GM19395 (cell line): ENCODE measurements around the gene LRRC57.
A peak's percentile ranks its signal among the peaks of the same experiment; 100 is the strongest.

ENCODE experiments used
- ATAC-seq: cut with Tn5 transposase; IDR thresholded peaks from one replicate; pipeline ENCODE4 v1.9.1; 2021; ENCODE audit warnings: mild to moderate bottlenecking, moderate library complexity; ENCODE audit not compliant: unreplicated experiment

Gene LRRC57

DNA sequence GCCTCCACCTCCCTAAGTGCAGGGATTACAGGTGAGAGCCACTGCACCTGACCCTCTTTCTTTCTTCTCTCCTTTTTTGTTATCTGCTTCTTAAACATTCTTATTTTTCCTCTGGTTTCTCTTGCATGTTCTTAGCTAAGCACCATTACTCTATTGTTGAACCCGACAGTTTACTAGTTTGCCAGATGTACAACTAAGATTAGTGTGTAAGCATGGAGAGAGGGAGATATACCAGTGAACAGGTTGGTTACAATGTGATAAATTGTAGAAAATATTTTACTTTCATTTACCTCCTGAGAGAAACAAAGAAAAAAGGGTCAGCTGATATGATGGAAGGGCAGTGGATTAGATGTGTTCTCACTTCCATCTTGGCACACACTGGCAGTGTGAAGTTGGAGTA lies 5.0 kb upstream of the LRRC57 start:
- ATAC-seq = no peak

DNA sequence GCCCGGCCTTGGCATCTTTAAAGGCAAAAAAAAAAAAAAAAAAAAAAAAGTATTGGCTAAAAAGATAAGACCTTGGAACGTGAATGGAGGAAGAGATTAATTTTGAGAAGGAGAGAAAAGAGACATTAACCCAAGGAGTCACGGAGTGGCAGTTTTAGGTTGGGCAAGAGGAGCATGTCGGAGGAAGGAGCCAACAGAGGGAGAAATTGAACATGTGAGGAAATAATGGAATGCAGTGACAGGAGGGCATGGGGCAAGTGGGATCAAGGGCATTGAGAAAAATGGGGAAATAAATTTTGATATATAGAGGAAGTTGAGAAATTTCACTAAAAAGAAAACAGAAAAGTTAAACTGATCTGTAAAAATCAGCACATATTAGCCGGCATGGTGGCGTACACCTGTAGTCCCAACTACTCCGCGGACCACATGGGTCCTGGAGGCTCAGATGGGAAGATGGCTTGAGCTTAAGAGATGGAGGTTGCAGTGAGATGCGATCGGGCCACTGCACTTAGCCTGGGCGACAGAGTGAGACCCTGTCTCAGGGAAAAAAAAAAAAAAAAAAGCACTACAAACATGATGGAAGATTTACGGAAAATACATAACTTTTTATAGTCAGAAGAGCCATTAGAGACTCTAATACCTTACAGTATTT lies 1.3 kb upstream of the LRRC57 start:
- ATAC-seq = no peak

DNA sequence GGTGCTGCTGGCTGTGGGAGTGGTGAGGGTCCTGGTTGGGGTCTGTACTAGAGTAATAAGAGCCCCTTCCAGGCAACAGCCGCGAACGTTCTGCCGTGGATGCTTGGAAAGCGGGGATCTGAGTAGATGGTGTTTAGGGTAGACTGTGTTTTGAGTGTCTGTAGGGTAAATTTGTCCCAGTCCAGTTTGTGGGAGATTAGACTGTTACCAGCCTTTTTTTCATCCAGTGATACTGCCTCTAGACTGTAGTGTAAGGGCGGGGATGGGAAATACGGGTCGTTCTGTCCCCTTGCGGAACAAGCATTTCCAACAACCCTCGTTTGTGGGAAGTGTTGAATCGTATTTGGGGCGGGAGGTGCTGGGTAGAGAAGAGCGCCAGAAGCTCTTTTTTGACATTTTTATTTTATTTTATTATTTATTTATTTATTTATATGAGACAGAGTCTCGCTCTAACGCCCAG lies 469 bp upstream of the LRRC57 start:
- ATAC-seq = peak; percentile 47

DNA sequence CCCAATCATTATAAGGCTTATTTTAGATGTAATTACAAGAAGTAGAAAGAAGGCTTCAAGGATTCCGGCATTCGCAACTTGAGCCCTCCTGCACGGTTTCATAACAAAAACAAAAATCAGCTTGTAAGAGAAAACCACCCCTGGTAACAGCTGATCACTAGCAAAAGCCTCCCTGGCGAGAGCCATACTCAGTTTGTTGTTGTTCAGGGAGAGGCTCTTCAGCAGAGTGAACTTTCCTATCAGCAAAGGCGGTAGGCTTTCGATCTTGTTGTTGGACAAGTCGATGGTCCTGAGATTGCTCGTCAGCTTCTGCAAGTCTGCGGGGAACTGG lies 710 bp downstream of the LRRC57 start:
- ATAC-seq = peak; percentile 16

GRCh38 chr15:42544853-42545629 lies 3.6 kb downstream of the LRRC57 start:
- ATAC-seq = no peak

- ATAC-seq = no peak
Observed at GRCh38 chr15:42533246-42533645, 15.3 kb downstream of the LRRC57 start.

- ATAC-seq = no peak
Observed at GRCh38 chr15:42528970-42529369, 19.6 kb downstream of the LRRC57 start.

GRCh38 chr15:42523331-42523730 lies 25.3 kb downstream of the LRRC57 start:
- no peak for ATAC-seq

GRCh38 chr15:42511007-42511391 lies 37.6 kb downstream of the LRRC57 start:
- ATAC-seq = no peak

DNA sequence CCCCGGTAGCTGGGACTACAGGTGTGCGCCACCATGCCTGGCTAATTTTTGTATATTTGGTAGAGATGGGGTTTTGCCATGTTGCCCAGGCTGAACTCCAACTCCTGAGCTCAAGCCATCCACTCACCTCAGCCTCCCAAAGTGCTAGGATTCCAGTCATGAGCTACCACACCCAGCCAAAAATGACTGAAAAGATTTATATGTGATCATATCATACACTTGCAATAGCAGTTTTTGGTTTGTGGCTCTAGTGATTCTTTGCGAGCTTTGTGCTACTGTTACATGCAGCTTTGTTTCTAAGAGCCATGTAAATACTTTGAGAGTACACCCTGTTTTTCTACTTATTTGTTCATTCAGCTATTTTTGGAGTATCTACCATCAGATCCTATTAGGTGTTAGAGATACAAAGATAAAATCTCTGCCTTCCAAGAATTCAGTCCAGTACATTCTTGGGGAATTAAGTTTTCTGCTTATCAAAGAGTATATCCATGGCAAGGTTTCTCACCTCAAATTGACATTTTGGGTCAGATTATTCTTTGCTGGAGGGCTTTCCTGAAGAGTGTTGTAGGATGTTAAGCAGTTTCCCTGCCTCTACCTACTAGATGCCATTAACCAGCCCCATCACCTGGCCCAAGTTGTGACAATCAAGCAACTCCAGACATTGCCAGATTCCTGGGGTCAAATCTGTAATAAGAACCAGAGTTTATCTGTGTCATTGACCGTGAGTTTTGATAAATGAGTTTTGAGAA lies 38.2 kb downstream of the LRRC57 start:
- no peak for ATAC-seq

- no peak for ATAC-seq
Observed at GRCh38 chr15:42508263-42508690, 40.3 kb downstream of the LRRC57 start.

- no peak for ATAC-seq
Observed at GRCh38 chr15:42507514-42507913, 41.1 kb downstream of the LRRC57 start.

- ATAC-seq = peak; percentile 11
Observed at GRCh38 chr15:42504631-42505030, 44.0 kb downstream of the LRRC57 start.

DNA sequence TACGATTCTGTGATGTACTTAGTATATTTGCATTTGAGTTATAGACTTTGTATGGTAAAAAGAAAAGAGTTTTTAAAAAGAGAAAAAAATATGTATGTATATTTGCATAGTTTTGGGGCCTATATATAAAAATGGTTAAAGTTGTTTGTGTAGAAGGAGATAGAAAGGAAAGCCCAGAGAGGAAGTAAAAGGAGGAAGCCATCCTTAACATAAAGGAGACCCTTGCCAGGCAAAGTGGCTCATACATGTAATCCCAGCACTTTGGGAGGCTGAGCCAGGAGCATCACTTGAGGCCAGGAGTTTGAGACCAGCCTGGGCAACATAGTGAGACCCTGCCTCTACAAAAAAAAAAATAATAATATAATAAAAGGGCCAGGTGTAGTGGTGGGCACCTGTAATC lies 44.8 kb downstream of the LRRC57 start:
- no peak for ATAC-seq

DNA sequence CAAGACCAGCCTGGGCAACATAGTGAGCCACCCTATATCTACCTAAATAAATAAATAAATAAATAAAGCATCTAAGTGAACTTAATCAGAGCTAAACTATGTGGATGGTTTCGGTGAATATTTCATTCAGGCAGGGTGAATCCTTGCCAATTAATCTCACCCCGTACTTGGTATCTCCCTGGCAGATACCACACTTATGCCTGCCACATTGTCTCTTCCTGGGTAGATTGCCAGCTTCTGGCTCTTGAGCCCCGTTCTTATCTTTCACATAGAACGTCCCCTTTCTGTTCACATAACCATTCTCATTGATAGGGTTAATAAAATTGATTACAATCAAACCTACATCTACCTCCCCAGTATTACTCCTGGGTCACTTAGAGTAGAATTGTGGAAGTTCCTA lies 46.1 kb downstream of the LRRC57 start:
- ATAC-seq = no peak

GRCh38 chr15:42499858-42500609 lies 48.6 kb downstream of the LRRC57 start:
- no peak for ATAC-seq

GRCh38 chr15:42498212-42499068 lies 50.2 kb downstream of the LRRC57 start:
- no peak for ATAC-seq

DNA sequence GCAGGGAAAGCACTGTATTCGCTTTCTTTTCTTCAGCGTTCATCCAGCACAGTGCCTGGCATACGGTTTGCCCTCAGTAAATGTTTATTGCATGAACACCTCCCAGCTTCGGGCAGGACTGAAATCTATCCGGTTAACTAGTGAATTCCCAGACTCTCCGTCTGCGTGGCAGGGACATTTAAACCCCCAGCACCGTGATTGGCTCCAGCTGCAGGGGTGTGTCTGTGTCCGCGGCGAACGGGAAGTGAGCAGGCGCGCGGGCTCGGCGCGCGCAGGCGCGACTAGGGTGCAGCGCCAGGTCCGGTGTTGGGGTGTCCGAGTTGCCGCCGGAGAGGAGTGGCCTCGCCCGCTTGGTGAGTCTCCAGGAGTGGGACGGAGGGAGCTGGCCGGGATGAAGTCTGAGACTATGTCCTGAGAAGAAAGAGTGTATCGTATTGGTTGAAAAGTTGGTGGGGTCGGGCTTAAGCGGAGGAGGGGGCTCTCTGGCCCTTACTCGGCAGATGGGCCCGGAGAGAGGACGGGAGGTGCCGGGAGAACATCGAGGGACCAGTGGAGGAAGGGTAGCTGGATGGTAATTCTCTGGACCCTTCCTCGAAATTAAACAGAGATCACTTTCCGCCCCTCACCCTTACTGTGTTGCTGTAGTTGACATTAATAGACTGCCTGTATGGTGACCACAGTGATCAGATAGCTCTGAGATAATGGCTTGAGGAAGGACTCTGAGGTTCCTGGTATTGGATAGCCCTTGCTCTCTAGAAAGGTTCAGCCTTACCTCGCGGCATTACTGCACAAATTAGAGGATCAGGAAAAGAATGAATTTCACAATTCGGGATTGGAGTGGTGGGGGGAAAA lies 53.0 kb downstream of the LRRC57 start, which contains the start of gene SNAP23:
Gene SNAP23, plus strand, starts transcription at position 274 of the 852 bp plus-strand sequence. CDS start 16,213 bp downstream, outside the sequence.
- ATAC-seq = peak; percentile 63

DNA sequence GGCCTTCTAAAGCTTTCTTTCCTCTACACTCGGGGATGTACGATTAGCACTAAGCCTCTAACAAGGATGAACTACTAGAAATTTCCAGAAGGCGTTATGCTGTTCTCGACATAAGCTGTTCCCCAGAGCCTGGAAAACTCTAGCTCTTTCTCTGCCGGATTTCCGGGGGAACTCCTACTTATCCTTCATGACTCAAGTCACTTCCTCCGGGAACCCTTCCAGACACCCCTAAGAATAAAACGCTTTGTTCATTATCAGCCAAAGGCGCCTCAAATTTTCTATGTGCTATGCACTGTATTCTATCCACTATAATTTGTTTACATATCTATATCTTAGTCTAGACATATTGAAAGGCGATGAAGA lies 53.6 kb downstream of the LRRC57 start:
- ATAC-seq = peak; percentile 2
